Neural progenitor cell (in vitro differentiated cells): ENCODE measurements around the gene RASGRP4. TPM values are rescaled to one million over a fixed set of nuclear protein-coding genes. Genes with fewer than 3 reads are reported as not detected.

Source experiments
- DNase-seq: peaks from one replicate; pipeline ENCODE4 v3.0.0-alpha.2; 2016; ENCODE audit warnings: low spot score
- H2AFZ ChIP-seq: fragments of 200-600 bp; sonication (generic); replicated peaks from 2 replicates; pipeline ENCODE4 v1.6.1; 2016; ENCODE audit warnings: antibody characterized with exemption
- H3F3A ChIP-seq: fragments of 200-600 bp; sonication (generic); 2 replicates; pipeline ENCODE4 v1.6.1; 2016; ENCODE audit warnings: antibody characterized with exemption, low read depth
- H3K27ac ChIP-seq: fragments of 200-600 bp; sonication (generic); 2 replicates; pipeline ENCODE4 v1.5.1; 2016; ENCODE audit warnings: mild to moderate bottlenecking
- H3K27me3 ChIP-seq: fragments of 200-600 bp; sonication (generic); 2 replicates; pipeline ENCODE4 v1.6.1; 2016; ENCODE audit warnings: mild to moderate bottlenecking, moderate library complexity
- H3K36me3 ChIP-seq: fragments of 200-600 bp; sonication (generic); 2 replicates; pipeline ENCODE4 v1.5.1; 2016
- H3K4me1 ChIP-seq: fragments of 200-600 bp; sonication (generic); 2 replicates; pipeline ENCODE4 v1.6.1; 2016; ENCODE audit warnings: mixed run types
- H3K4me2 ChIP-seq: fragments of 200-600 bp; sonication (generic); 2 replicates; pipeline ENCODE4 v1.6.1; 2016
- H3K4me3 ChIP-seq: fragments of 200-600 bp; sonication (generic); 2 replicates; pipeline ENCODE4 v1.5.1; 2016
- H3K79me2 ChIP-seq: fragments of 200-600 bp; sonication (generic); 2 replicates; pipeline ENCODE4 v1.6.1; 2016; ENCODE audit warnings: low read depth
- H3K9ac ChIP-seq: fragments of 200-600 bp; sonication (generic); 2 replicates; pipeline ENCODE4 v1.6.1; 2016
- H3K9me3 ChIP-seq: fragments of 200-600 bp; sonication (generic); 2 replicates; pipeline ENCODE4 v1.5.1; 2016; ENCODE audit warnings: low read depth
- H4K20me1 ChIP-seq: fragments of 200-600 bp; sonication (generic); 2 replicates; pipeline ENCODE4 v1.6.1; 2016; ENCODE audit warnings: low read depth
- H3K27ac Mint-ChIP-seq: 3 replicates; pipeline ENCODE4 v1.8.0; 2021; ENCODE audit warnings: mixed read lengths
- H3K27me3 Mint-ChIP-seq: 2 replicates; pipeline ENCODE4 v1.8.0; 2022; ENCODE audit warnings: low read depth, mild to moderate bottlenecking, inconsistent platforms, moderate library complexity, mixed read lengths; ENCODE audit not compliant: insufficient read depth
- H3K36me3 Mint-ChIP-seq: 3 replicates; pipeline ENCODE4 v1.8.0; 2021; ENCODE audit warnings: mixed read lengths
- H3K4me1 Mint-ChIP-seq: 3 replicates; pipeline ENCODE4 v1.8.0; 2021; ENCODE audit warnings: mixed read lengths
- H3K4me3 Mint-ChIP-seq: 3 replicates; pipeline ENCODE4 v1.8.0; 2021; ENCODE audit warnings: mild to moderate bottlenecking, moderate library complexity, mixed read lengths
- H3K9me3 Mint-ChIP-seq: 3 replicates; pipeline ENCODE4 v1.8.0; 2020; ENCODE audit warnings: mixed read lengths
- CTCF ChIP-seq: fragments of 200-600 bp; sonication (generic); IDR thresholded peaks from 2 replicates; pipeline ENCODE4 v1.5.1; 2017; ENCODE audit warnings: antibody characterized with exemption, mild to moderate bottlenecking
- EZH2 ChIP-seq: fragments of 200-600 bp; sonication (generic); IDR thresholded peaks from 2 replicates; pipeline ENCODE4 v1.6.1; 2017; ENCODE audit warnings: antibody characterized with exemption, mild to moderate bottlenecking, moderate library complexity
- EZH2phosphoT487 ChIP-seq: fragments of 200-600 bp; sonication (generic); IDR thresholded peaks from 2 replicates; pipeline ENCODE4 v1.6.1; 2017; ENCODE audit warnings: antibody characterized with exemption
- total RNA-seq: library from RNA; depleted of rRNA; stranded (reverse); fragments of >200 nt; gene quantifications from 2 replicates; pipeline ENCODE4 v1.2.3, GENCODE V29; 2015; ENCODE audit warnings: low replicate concordance

Gene RASGRP4
- total RNA-seq, 1 donor from 2014 or later = not detected

DNA sequence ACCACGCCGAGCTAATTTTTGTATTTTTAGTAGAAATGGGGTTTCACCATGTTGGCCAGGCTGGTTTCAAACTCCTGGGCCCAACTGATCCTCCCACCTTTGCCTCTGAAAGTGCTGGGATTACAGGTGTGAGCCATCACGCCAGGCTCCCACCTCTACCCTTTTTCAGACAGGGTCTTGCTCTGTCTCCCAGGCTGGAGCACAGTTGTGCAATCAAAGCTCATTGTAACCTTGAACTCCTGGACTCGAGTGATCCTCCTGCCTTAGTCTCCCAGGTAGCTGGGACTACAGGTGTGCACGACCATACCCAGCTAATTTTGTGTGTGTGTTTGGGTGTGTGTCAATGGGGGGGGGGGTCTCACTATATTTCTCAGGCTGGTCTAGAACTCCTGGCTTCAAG, 1.7 kb downstream of the RASGRP4 start:
- Mint-ChIP-seq H3K4me3 (no peak overlapping the region), H3K27ac (no peak overlapping the region)
- H2AFZ ChIP-seq = no peak overlapping the region

GRCh38 chr19:38422438-38422837, 3.6 kb downstream of the RASGRP4 start:
- no peak overlapping the region for H3K9ac ChIP-seq
- H3K79me2 ChIP-seq = no peaks in the 10 kb centered on the region
- no peak overlapping the region for H3K27ac ChIP-seq
- TF ChIP-seq EZH2phosphoT487 = no peak
- no peak for TF ChIP-seq CTCF
- no peak for TF ChIP-seq EZH2
- DNase-seq = no peak
- H3K36me3 ChIP-seq = no peaks in the 10 kb centered on the region
- H2AFZ ChIP-seq = no peak overlapping the region
- Mint-ChIP-seq H3K9me3 (no peaks in the 10 kb centered on the region), H3K4me1 (peaks cover 13% of the 10 kb centered on the region), H3K36me3 (no peaks in the 10 kb centered on the region), H3K4me3 (no peak overlapping the region), H3K27me3 (peaks cover 23% of the 10 kb centered on the region), H3K27ac (no peak overlapping the region)
- no peaks in the 10 kb centered on the region for H4K20me1 ChIP-seq
- no peaks in the 10 kb centered on the region for H3K9me3 ChIP-seq
- no peak overlapping the region for H3K4me3 ChIP-seq
- H3K4me1 ChIP-seq = peaks cover 10% of the 10 kb centered on the region
- peaks cover 6% of the 10 kb centered on the region for H3F3A ChIP-seq
- no peak overlapping the region for H3K4me2 ChIP-seq
- H3K27me3 ChIP-seq = peaks cover 24% of the 10 kb centered on the region

More for the DNA sequence above, 1.7 kb downstream of the RASGRP4 start:
- H3K9me3 ChIP-seq = no peaks in the 10 kb centered on the region
- no peaks in the 10 kb centered on the region for H3K36me3 ChIP-seq
- no peaks in the 10 kb centered on the region for H3K79me2 ChIP-seq
- no peak for DNase-seq
- H3K4me1 Mint-ChIP-seq = peaks cover 12% of the 10 kb centered on the region
- no peak overlapping the region for H3K4me2 ChIP-seq
- no peak overlapping the region for H3K9ac ChIP-seq
- no peak overlapping the region for H3K27ac ChIP-seq
- H3K27me3 Mint-ChIP-seq = peaks cover 10% of the 10 kb centered on the region
- H3K4me3 ChIP-seq = no peak overlapping the region
- H3F3A ChIP-seq = peaks cover 8% of the 10 kb centered on the region
- H3K4me1 ChIP-seq = peaks cover 10% of the 10 kb centered on the region
- H4K20me1 ChIP-seq = no peaks in the 10 kb centered on the region
- peaks cover 8% of the 10 kb centered on the region for H3K27me3 ChIP-seq
- TF ChIP-seq EZH2phosphoT487 = no peak
- TF ChIP-seq EZH2 = no peak
- no peak for TF ChIP-seq CTCF
- H3K9me3 Mint-ChIP-seq = no peaks in the 10 kb centered on the region
- H3K36me3 Mint-ChIP-seq = no peaks in the 10 kb centered on the region

- Mint-ChIP-seq H3K9me3 (no peaks in the 10 kb centered on the region), H3K27me3 (peaks cover 26% of the 10 kb centered on the region), H3K4me3 (no peak overlapping the region), H3K27ac (no peak overlapping the region), H3K4me1 (peaks cover 18% of the 10 kb centered on the region), H3K36me3 (no peaks in the 10 kb centered on the region)
- Histone ChIP-seq H2AFZ (no peak overlapping the region), H3K4me3 (no peak overlapping the region), H3F3A (peaks cover 6% of the 10 kb centered on the region), H3K9ac (no peak overlapping the region), H3K79me2 (no peaks in the 10 kb centered on the region), H3K9me3 (no peaks in the 10 kb centered on the region), H3K36me3 (no peaks in the 10 kb centered on the region), H3K4me1 (peaks cover 10% of the 10 kb centered on the region), H3K4me2 (no peak overlapping the region), H3K27me3 (peaks cover 24% of the 10 kb centered on the region), H3K27ac (no peak overlapping the region), H4K20me1 (no peaks in the 10 kb centered on the region)
- no peak for DNase-seq
- no peak for TF ChIP-seq CTCF
- no peak for TF ChIP-seq EZH2
- TF ChIP-seq EZH2phosphoT487 = no peak
Observed at GRCh38 chr19:38421856-38422255, 4.2 kb downstream of the RASGRP4 start.
